Loucy (cell line): Measurements from ENCODE around the gene TCEA3.

ENCODE experiments used
- H2AFZ ChIP-seq: fragments of 200-600 bp; sonication (generic); 2 replicates; pipeline ENCODE4 v1.6.0; 2016; ENCODE audit warnings: antibody characterized with exemption, mild to moderate bottlenecking, low read length, moderate library complexity
- H3F3A ChIP-seq: fragments of 200-600 bp; 2 replicates; pipeline ENCODE4 v1.6.0; 2016; ENCODE audit warnings: antibody characterized with exemption, low read depth, mild to moderate bottlenecking
- H3K27me3 ChIP-seq: fragments of 200-600 bp; sonication (generic); 2 replicates; pipeline ENCODE4 v1.6.1; 2014; ENCODE audit warnings: low read length, mild to moderate bottlenecking; ENCODE audit not compliant: insufficient read depth, poor library complexity, severe bottlenecking
- H3K36me3 ChIP-seq: fragments of 200-600 bp; sonication (generic); 2 replicates; pipeline ENCODE4 v1.6.1; 2016; ENCODE audit warnings: low read length; ENCODE audit not compliant: insufficient read depth
- H3K4me1 ChIP-seq: fragments of 200-600 bp; sonication (generic); 2 replicates; pipeline ENCODE4 v1.5.1; 2014; ENCODE audit warnings: low read length, mild to moderate bottlenecking; ENCODE audit not compliant: insufficient read depth, poor library complexity, severe bottlenecking
- H3K4me2 ChIP-seq: fragments of 200-600 bp; sonication (generic); 2 replicates; pipeline ENCODE4 v1.6.0; 2014; ENCODE audit warnings: antibody characterized with exemption, low read length, low read depth, mild to moderate bottlenecking; ENCODE audit not compliant: poor library complexity, severe bottlenecking
- H3K4me3 ChIP-seq: fragments of 200-600 bp; sonication (generic); 2 replicates; pipeline ENCODE4 v1.5.1; 2014; ENCODE audit warnings: low read length, mild to moderate bottlenecking, mixed read lengths; ENCODE audit not compliant: poor library complexity, severe bottlenecking
- H3K79me2 ChIP-seq: fragments of 200-600 bp; sonication (generic); 2 replicates; pipeline ENCODE4 v1.6.1; 2014; ENCODE audit warnings: low read length; ENCODE audit not compliant: insufficient read depth
- H3K9ac ChIP-seq: fragments of 200-600 bp; sonication (generic); 2 replicates; pipeline ENCODE4 v1.6.0; 2014; ENCODE audit warnings: mild to moderate bottlenecking, low read depth, low read length, moderate library complexity; ENCODE audit not compliant: poor library complexity, severe bottlenecking
- H3K9me2 ChIP-seq: fragments of 200-600 bp; sonication (generic); replicated peaks from 2 replicates; pipeline ENCODE4 v1.6.1; 2016; ENCODE audit warnings: low read depth, low read length, mixed read lengths
- H3K9me3 ChIP-seq: fragments of 200-600 bp; sonication (generic); 2 replicates; pipeline ENCODE4 v1.6.1; 2014; ENCODE audit warnings: mild to moderate bottlenecking, antibody characterized with exemption, low read length, low read depth; ENCODE audit not compliant: insufficient read depth
- H4K20me1 ChIP-seq: fragments of 200-600 bp; sonication (generic); 2 replicates; pipeline ENCODE4 v1.6.0; 2014; ENCODE audit warnings: antibody characterized with exemption, low read length, mild to moderate bottlenecking; ENCODE audit not compliant: insufficient read depth, poor library complexity, severe bottlenecking
- EZH2phosphoT487 ChIP-seq: fragments of 200-600 bp; IDR thresholded peaks from 2 replicates; pipeline ENCODE4 v1.6.1; 2018; ENCODE audit warnings: antibody characterized with exemption, mild to moderate bottlenecking, moderate library complexity, borderline replicate concordance
- TF ChIP-seq, protein P1 (sequence below): fragments of 200-600 bp; sonication (generic); conservative IDR thresholded peaks from 2 replicates; pipeline ENCODE4 v1.5.1; 2014; ENCODE audit warnings: mild to moderate bottlenecking, antibody characterized with exemption, low read length

Gene TCEA3

DNA sequence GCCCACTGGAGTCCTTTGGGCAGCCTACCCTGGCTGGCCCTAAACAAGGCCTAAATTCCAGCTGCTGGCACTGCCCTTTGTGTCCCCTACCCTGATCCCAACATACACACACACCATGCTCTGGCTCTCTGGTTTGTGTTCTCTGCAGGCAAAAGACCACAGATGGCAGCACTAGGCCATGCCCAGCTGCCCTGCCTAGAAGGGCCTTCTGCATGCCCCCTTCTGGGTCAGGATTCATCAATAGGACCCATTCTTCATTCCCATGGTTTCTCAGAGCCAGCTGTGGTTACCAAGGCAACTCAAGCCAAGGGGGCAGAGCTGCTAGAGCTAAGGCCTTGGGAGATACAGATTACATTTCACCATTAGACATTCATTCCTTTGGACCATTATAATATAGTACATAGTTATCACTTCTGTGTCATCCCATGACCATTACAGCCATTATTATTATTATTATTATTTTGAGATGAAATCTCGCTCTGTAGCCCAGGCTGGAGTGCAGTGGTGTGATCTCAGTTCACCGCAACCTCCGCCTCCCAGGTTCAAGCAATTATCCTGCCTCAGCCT is 42.0 kb upstream of the TCEA3 start:
- no peak overlapping the region for H3K9ac ChIP-seq
- H3K36me3 ChIP-seq, result no peaks in the 10 kb centered on the region
- H4K20me1 ChIP-seq, result no peaks in the 10 kb centered on the region
- no peaks in the 10 kb centered on the region for H3K4me1 ChIP-seq
- no peaks in the 10 kb centered on the region for H3K9me3 ChIP-seq
- H3K4me3 ChIP-seq, result no peak overlapping the region
- H3K4me2 ChIP-seq, result no peak overlapping the region
- TF ChIP-seq, protein P1, sequence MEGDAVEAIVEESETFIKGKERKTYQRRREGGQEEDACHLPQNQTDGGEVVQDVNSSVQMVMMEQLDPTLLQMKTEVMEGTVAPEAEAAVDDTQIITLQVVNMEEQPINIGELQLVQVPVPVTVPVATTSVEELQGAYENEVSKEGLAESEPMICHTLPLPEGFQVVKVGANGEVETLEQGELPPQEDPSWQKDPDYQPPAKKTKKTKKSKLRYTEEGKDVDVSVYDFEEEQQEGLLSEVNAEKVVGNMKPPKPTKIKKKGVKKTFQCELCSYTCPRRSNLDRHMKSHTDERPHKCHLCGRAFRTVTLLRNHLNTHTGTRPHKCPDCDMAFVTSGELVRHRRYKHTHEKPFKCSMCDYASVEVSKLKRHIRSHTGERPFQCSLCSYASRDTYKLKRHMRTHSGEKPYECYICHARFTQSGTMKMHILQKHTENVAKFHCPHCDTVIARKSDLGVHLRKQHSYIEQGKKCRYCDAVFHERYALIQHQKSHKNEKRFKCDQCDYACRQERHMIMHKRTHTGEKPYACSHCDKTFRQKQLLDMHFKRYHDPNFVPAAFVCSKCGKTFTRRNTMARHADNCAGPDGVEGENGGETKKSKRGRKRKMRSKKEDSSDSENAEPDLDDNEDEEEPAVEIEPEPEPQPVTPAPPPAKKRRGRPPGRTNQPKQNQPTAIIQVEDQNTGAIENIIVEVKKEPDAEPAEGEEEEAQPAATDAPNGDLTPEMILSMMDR, result no peak
- no peak for TF ChIP-seq EZH2phosphoT487
- no peaks in the 10 kb centered on the region for H3K9me2 ChIP-seq
- H3F3A ChIP-seq, result no peaks in the 10 kb centered on the region
- no peaks in the 10 kb centered on the region for H3K27me3 ChIP-seq
- H2AFZ ChIP-seq, result no peak overlapping the region
- no peaks in the 10 kb centered on the region for H3K79me2 ChIP-seq

GRCh38 chr1:23463286-23463685 is 38.7 kb upstream of the TCEA3 start:
- H3K4me3 ChIP-seq, result no peak overlapping the region
- no peak overlapping the region for H3K9ac ChIP-seq
- H3K9me2 ChIP-seq, result no peaks in the 10 kb centered on the region
- H3K36me3 ChIP-seq, result no peaks in the 10 kb centered on the region
- TF ChIP-seq, protein P1, result no peak
- no peak for TF ChIP-seq EZH2phosphoT487
- no peak overlapping the region for H2AFZ ChIP-seq
- H3K4me2 ChIP-seq, result no peak overlapping the region
- H3F3A ChIP-seq, result no peaks in the 10 kb centered on the region
- H4K20me1 ChIP-seq, result no peaks in the 10 kb centered on the region
- H3K27me3 ChIP-seq, result no peaks in the 10 kb centered on the region
- H3K9me3 ChIP-seq, result no peaks in the 10 kb centered on the region
- H3K4me1 ChIP-seq, result no peaks in the 10 kb centered on the region
- no peaks in the 10 kb centered on the region for H3K79me2 ChIP-seq

DNA sequence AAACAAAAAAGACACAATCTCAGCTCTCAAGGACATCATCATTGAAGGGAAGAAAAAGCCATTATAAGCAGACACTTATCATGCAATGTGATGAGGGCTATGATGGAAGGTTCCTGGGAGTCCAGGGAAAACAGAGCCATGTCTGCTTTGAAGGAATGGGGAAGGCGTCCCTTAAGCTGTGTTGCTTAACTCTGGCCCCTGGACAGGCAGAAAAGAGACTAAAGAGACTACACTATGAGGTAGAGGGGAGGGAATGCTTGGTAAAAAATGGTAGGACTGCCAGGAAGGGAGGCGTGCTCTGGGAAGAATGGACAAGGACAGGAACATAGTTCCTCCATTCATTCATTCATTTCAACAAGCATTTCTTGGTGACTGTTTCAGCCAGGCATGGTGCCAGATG is 38.2 kb upstream of the TCEA3 start:
- no peaks in the 10 kb centered on the region for H3K4me1 ChIP-seq
- no peak overlapping the region for H3K4me2 ChIP-seq
- no peaks in the 10 kb centered on the region for H3K27me3 ChIP-seq
- no peaks in the 10 kb centered on the region for H3K9me2 ChIP-seq
- H3F3A ChIP-seq, result no peaks in the 10 kb centered on the region
- no peak overlapping the region for H2AFZ ChIP-seq
- H3K36me3 ChIP-seq, result no peaks in the 10 kb centered on the region
- H3K79me2 ChIP-seq, result no peaks in the 10 kb centered on the region
- no peaks in the 10 kb centered on the region for H3K9me3 ChIP-seq
- no peak overlapping the region for H3K9ac ChIP-seq
- H4K20me1 ChIP-seq, result no peaks in the 10 kb centered on the region
- TF ChIP-seq EZH2phosphoT487, result no peak
- TF ChIP-seq, protein P1, result no peak
- H3K4me3 ChIP-seq, result no peak overlapping the region
